RKO (cell line): ENCODE data around the gene GPR183.

Source experiments
- DNase-seq: peaks from one replicate; pipeline ENCODE4 v3.0.0-alpha.2; 2016; ENCODE audit warnings: low spot score

GPR183 gene

DNA sequence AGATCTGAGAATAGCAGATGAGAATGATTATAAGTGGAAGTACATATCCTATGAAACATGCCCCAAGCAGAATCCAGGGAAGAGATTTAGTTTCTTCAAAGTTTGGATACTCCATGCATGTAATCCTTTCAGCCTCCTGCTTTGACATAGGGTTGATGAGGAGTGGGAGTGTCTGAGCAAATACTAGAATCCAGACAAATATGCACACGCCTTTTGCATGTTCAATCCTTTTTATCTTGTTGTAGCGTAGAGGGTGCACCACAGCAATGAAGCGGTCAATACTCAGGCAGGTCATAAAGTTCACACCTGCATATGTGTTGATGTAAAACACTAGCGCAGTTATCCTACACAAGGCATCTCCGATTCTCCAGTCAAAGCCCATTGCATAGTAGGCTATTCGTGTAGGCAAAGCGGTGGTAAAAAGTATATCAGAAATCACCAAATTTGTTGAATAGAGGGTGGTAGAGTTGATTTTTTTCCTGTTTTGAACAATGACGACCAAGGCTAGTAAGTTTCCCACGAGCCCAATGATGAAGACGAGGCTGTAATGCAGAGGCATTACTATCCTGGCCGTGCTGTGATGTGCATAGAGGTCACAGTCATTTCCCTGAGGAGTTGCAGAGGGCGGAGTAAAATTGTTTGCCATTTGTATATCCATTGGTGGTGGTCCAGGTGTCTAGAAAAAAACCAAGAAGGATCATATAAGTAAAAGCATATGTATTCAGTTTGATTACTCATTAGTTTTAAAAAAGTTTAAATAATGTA, 11.5 kb downstream of the GPR183 start:
- DNase-seq: no peak

DNA sequence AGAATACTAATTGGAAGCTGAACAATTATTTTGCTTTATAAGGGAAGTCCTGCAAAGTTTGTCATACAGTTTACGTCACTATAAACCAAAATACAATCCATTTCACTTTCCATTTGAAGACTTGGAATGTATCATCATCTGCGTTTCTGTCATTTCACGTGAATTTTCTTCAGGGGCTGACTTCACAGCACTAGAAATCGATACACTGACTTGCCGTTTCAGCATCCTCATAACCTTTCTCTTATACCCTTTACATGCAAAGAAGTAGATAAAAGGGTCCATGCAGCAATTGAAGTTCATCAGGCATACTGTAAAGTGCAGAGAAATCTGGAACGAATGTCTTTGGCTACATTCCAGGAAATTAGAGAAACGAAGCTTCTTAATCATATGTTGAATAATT, 12.2 kb downstream of the GPR183 start:
- no peak for DNase-seq

DNA sequence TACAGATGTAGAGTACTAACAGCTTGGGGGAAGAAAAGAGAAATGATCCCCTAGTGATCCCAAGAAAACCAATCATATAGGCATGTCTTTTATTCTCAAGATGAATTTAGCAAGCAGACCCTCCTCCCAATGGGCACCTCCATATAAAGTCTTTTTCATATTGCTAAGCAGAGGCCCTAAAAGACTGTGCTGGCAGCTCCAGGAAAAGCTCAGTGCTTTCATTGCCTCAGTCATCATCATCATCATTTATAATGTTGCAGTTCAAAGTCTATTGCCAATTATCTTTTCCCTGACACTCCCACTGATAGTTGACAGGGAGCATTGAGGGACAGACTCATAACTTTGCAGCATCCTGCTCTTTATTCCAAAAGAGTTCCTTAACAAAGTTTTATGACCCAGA, 13.0 kb downstream of the GPR183 start:
- no peak for DNase-seq

DNA sequence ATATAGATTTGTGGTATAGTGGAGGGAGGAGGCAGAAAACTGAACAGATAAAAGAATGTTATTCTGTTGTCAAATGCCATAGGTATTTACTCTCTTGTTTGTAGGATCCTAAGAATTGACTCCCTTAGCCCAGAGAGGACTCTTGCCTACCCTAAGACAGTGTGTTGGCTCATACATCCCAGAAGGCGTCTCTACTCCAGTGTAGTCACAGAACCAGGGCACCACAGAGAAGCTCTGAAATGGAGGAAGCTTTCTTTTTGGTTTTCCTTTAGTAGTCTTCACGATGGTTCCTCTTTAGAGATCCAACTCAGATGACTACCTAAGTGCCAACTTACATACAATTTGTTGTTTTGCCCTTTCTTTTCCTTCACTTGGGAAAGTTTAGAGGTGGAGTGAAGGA, 14.0 kb downstream of the GPR183 start:
- DNase-seq: no peak

DNA sequence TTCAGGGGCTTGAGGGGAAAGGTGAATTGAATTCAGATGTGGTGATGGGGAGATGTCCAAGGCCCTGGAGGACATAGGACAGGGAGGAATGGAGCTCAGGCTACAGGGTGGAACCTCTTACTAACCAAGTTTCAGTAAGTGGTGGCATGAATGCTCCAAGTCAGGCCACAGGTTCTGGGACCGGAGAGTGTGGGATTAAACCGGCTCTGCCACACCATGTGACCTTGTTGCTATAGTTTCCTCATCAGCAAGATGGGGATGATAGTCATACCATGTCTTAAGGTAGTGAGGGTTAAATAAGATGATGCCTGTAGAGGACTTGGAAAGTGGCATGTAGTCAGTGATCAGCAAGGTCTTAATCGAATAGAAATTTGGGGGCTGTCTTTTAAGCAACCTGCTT, 16.3 kb downstream of the GPR183 start:
- DNase-seq: no peak

DNA sequence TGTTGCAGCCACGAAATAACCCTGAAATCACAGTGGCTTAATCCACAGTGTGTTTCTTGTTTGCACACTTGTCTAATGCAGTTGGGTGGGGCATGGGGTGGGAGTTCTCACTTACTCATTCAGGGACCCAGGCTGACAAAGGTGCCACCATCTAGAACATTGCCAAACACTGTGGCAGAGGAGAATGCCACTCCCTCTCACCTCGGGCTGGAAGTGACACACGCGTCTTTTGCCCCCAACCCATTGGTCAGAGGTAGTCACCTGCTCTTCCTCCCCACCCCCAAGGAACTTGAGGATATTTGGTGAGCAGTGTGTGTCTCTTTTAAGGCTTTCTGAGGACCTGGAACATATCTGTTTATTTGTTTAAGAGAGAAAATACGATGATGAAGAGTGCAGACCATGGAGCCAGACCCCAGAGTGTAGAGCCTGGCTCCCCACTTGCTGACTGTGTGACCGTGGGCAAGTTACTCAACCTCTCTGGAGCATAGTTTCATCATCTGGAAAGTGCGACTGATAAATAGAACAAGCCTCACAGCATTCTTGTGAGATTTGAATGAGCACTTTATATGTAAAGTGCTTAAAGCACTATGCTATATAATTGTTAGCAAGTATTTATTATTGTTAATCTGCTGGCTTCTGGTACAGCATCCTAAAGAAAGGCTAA, 17.4 kb downstream of the GPR183 start:
- DNase-seq: no peak

DNA sequence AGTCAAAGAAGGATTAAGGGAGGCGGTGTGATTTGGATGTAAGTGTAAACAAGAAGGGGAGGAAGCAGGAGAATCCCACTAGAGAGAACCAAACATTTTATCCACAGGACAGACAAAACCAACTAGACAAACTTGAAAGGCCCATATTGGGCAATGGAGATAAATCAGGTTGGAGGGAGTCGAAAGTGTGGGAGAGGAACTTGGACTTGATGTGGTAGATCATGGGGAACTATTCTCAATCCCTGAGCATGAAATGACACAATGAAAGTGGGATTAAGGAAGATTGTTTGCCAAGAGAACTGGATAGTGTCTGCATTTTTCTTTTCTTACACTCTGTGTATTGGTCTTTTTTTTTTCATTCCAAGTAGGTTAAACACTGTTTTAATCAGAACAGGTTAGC, 17.9 kb downstream of the GPR183 start:
- no peak for DNase-seq

DNA sequence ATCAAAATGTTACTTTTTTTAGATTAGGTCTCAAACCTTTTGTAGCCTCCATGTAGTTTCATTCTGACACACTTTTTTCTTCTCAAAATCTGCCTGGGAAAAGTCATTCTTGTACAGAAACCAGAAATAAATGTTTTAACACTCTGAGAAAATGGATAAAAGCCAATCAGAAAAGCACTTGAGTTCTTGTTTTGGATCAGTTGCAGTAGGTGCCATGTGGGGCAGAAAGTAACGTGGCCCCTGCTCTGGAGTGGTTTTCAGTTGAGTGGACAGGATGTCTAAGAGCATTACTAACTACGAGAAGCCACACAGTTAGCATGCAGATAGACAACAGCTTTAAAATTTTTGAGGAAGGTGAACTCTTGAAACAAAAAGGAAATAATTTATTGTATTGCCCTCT, 19.1 kb downstream of the GPR183 start:
- DNase-seq: no peak

DNA sequence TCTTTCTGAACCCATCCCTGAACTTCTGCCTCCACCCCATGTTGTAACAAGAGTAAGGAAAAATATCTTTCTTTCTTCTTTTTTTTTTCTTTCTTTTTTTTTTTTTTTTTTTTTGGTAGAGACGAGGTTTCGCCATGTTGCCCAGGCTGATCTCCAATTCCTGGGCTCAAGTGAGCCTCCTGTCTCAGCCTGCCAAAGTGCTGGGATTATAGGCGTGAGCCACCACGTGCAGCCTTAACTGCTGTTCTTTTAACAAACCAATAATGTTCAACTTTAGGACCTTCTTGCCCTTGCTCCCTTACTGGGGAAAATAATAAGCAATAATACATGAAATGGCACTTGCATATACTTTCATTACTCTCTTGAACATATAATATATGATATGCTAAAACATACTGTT, 19.6 kb downstream of the GPR183 start:
- no peak for DNase-seq

DNA sequence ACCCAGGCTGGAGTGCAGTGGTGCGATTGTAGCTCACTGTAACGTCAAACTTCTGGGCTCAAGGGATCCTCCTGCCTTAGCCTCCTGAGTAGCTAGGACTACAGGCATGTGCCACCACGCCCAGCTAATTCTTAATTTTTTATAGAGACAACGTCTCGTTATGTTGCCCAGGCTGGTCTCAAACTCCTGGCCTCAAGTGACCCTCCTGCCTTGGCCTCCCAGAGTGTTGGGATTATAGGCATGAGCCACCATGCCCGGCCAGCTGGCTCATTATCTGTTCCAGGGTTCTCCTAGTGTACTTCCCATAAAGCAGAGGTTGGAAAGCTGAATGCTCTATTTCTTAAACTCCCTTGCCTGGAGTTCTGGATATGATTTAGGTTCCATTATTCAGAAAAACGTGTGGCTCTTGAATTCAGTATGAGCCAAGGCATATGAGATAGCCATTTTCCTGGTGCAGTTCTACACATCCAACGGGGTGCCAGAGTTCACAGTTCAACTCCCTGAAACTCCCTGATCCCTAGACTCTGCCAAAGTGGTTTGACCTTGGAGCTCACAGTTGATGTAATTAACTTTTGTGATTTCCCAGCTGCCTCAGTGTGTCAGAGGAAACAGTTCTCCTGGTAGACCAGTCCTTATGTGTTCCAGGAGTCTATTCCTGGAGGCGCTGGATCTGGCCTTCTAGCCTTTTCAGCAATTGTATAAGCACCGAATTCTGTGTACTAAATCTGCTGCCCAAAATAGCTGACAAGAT, 21.6 kb downstream of the GPR183 start:
- no peak for DNase-seq

DNA sequence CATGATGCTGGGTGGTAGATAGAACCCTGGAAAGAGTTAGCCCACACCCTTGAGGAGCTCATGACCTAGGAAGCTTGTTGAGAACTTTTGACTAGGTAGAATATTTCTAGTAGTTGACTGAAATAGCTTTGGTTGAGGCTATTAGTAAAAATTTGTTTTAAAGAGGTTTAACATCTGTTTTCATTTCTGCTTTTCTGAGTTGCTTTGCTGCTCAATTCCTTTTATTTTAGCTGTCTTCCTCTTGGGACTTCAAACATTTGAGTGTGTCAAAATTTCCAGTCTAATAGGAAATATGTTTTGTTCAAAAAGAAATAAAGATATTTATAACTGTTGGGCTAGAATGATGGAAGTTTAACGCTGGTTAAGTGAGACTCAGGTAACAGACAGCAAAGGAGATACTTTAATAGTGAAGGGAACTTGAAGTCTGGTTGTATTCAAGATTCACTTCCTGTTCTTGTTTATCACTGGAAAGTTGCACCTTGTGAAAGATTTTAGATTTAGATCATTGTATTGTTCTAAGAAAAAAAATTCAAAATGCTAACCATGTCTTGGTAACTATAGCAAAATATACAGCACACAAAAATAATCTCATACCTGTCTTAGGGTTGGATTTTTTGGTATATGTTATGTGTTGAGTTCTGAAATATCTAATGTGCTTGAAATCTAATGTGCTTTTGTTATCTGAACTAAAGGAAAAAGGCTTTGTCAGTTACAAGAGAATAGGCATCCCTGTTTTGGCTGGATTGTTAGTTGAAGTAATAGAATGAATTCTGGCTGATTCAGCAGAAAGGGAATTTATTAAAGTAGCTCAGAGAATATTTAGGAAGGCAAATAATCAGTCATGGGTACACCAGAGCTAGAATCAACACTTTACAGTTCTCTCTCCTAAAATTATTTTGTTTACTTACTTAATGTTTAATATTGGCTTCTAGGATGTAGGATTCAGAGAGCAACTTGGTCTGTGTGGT, 24.7 kb downstream of the GPR183 start:
- no peak for DNase-seq

DNA sequence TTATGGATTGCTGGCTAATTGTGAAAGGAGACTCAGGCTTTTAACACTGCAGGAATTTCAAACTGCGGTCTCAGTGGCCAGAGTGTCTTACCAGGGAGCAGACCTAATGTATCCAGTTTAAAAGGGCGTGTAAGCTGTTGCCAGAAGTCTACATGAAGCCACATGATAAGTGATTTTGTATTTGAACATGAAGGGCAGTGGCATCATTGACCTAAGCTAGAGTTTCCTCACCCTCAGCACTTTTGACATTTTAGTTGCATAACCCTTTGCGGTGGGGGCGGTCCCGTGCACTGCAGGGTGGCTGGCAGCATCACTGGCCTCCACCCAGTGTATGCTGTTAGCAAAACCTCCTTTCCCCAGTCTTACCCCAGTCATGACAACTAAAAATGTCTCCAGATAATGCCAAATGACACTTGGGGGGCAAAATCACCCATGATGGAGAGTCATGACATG, 25.4 kb downstream of the GPR183 start:
- no peak for DNase-seq

DNA sequence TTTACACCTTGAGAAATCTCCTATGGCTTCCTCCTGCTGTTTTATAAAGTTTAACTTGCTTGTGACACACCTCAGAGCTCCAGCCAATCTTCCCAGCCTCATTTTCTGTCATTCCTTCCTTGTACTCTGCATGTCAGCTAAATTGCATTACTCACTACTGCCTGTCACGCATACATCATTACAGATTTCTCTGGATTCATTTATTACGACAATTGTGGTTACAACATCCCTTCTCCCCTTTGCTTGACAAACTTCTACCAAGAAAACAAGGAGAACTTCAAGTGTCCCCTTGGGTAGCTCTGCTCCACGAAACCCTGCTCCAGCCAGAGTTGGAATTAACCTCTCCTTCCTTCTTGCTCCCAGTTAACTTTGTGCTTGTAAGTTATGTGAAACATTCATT, 27.0 kb downstream of the GPR183 start:
- no peak for DNase-seq

DNA sequence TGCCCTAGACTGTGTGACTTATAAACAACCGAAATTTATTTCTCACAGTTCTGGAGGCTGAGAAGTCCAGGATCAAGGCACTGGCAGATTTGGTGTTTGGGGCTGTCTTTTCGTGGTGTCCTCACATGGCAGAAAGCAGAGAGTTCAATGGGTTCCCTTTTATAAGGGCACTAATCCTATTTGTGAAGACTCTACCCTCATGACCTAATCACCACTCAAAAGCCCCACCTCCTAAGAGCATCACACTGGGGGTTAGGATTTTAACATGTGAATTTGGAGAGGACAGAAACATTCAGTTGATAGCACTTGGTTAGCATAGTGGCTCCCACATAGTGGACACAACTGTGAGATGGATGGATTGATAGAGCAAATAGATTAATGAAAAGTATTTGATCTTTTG, 27.6 kb downstream of the GPR183 start:
- DNase-seq: no peak

DNA sequence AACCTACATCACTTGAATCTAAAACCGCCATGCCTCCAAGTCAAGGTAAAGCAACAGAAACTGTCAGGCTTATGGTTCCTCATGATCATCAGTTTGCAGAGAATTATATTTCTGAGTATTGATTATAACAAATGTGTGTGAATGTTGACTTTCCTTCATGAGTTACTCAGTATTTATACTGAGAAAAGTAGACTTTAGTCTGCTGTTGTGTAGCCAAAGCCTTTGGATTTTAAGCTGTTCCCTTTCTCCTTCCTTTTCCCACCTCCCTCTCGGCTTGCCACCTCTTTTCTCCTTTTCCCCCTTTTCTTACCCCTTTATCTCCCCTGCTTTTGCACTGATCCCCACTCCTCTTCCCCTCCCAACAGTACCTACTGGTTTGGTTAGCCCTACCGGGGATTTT, 28.4 kb downstream of the GPR183 start:
- DNase-seq: no peak

DNA sequence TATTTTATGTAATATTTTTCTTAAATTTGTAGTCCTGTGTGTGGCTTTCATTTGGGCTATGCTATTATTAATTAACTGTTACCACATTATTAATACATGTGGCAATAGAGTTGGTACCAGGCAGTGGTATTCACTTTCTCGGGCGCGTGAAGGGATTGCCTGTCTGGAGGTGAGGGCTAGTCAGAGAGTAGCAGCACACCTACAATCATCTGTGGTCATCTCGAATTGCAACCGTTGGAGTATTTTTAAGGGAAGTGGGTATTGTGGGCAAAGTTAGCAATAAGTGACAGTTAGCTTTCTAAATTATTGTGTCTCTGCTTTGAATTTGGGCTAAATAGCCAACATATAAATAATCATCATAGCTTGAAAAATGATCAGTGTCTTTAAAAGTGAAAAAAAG, 29.0 kb downstream of the GPR183 start:
- DNase-seq: no peak

DNA sequence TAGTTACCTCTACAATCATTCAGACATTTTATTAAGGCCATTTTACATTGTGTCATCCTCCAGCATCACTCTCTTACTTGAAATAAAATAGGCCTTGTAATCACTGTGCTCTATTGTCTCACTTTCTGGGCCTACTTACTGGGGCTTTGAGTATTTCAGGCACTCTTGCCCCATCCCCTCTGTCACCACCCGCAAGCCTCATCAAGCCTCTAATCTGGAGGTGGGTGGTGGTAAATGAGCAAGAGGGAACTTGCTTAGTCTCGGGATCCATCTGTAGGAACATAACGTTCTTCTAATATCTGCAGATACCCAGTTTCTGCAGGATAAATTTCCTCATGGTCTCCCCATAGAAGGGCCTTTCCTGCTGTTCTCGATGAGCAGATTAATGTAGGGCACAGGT, 29.6 kb downstream of the GPR183 start:
- no peak for DNase-seq

DNA sequence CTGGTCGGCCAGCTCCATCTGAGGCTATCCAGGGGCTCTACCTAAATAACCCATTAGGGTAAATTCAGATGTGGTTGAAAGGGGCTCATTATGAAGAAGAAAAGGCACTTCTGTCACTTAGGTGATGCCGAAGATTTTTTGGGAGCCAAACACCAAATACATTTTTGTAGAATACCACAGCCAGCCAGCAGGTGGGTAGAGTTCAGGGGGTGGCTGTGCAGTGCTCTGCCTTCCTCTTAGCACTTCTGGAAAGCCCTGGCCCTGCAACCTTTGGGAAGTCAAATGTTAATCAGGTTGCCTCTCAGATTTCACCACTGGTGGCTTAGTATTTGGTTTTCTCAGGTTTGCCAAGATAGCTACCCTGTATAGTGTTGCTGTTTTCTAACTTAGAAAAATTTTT, 30.5 kb downstream of the GPR183 start:
- DNase-seq: no peak

DNA sequence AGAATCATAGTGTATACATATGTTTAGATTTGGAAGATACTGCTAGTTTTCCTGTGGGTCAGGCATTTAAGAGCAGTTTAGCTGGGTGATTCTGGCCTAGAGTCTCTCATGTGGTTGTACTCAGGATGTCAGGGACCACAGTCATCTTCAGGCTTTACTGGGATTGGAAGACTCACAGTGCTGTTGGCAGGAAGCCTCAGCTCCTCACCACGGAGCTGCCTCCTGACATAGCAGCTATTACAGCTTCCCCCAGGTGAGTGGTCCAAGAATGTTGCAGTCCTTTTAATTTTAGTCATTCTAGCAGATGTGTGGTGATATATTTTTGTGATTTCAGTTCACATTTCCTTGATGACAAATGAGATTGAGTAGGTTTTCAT, 32.1 kb downstream of the GPR183 start:
- DNase-seq: peak; percentile 1

DNA sequence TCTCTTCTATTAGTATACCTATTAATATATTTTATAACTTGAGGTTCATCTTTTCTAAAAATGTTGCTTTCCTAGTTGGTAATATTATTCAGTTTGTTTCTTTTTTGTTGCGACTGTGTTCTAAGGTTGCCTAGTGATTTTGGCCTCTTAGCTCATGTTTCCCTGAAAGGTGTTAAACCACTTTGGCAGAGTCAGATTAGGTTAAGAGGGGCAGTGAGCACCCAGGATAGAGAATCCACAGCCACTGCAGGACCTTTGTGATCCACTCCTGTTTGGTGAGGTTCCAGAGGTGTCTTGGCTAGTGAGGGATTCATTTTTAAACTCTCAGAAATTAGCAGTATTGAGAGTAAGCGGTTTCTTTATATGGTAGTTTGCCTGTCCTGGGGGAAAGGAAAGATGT, 34.1 kb downstream of the GPR183 start:
- DNase-seq: no peak

DNA sequence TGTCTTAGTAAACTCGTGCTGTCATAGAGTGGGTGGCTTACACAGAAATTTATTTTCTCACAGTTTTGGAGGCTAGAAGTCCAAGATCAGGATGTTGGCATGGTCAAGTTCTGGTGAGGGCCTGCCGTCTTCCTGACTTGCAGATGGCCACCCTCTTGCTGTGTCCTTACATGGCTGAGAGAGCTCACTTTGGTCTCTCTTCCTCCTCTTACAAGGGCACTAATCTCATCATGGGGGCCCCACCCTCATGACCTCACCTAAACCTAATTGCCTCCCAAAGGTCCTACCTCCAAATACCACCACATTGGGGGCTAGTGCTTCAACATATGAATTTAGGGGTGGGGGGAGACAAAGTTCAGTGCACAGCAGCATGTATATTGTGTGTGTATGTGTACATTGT, 34.7 kb downstream of the GPR183 start:
- DNase-seq: no peak

DNA sequence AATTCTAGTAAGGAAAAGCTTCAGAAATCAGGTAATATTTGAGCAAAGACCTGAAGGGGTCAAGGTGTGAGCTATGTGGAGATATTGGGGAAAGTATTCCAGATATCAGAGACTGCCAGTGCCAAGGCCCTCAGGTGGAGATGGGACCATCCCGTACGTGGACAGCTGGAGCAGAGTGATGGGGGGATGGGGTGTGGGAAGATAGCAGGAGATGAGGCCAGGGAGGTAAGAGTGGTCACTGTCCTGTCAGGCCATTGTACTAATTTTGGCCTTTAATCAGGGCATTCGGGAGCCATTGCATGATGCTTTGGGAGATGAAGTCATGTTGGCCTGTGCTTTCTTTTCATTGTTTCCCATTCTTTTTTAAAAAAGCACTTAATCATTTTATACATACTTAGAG, 36.0 kb downstream of the GPR183 start:
- DNase-seq: no peak
